Prostate gland (tissue), 2 donors: ENCODE data around the gene GRB10. TPM values are rescaled to one million over a fixed set of nuclear protein-coding genes. Genes with fewer than 3 reads are reported as not detected.

Experiments used
- DNase-seq: peaks from one replicate; pipeline ENCODE4 v3.0.0-alpha.2; 2019; ENCODE audit warnings: low spot score
- H3K27ac ChIP-seq, 2 donors: fragments of 200-600 bp; sonication (generic); 2 replicates each; pipeline ENCODE4 v1.5.1; 2017 to 2019
- H3K27me3 ChIP-seq: fragments of 200-600 bp; sonication (generic); replicated peaks from 2 replicates; pipeline ENCODE4 v1.5.1; 2019; ENCODE audit not compliant: insufficient read depth
- H3K36me3 ChIP-seq, 2 donors: fragments of 200-600 bp; sonication (generic); 1 replicate in 1 of 2; 2 replicates in 1 of 2; pipeline versions ENCODE4 v1.5.1 to v1.8.1; 2017 to 2019
- H3K4me1 ChIP-seq: fragments of 200-600 bp; sonication (generic); replicated peaks from 2 replicates; pipeline ENCODE4 v1.5.1; 2019
- H3K4me3 ChIP-seq, 2 donors: fragments of 200-600 bp; sonication (generic); 2 replicates each; pipeline ENCODE4 v1.5.1; 2017 to 2019
- H3K9me3 ChIP-seq: fragments of 200-600 bp; sonication (generic); 2 replicates; pipeline ENCODE4 v1.5.1; 2017
- CTCF ChIP-seq, 4 experiments: fragments of 200-600 bp in 2 of 4; fragments of 450-650 bp in 2 of 4; sonication (generic) in 2 of 4; IDR thresholded peaks; 1 replicate in 3 of 4; 2 replicates in 1 of 4; pipeline ENCODE4 v1.5.1; 2016 to 2019; ENCODE audit warnings: antibody characterized with exemption in 4 of 4, mild to moderate bottlenecking in 2 of 4, moderate library complexity in 2 of 4
- POLR2A ChIP-seq: fragments of 450-650 bp; IDR thresholded peaks from one replicate; pipeline ENCODE4 v1.6.1; 2016; ENCODE audit warnings: antibody characterized with exemption, mild to moderate bottlenecking
- POLR2AphosphoS5 ChIP-seq: sonication (generic); formaldehyde crosslinking; IDR thresholded peaks from one replicate; pipeline ENCODE4 v1.6.1; 2017; ENCODE audit warnings: antibody characterized with exemption
- WGBS: methylation state at CpG from one replicate; pipeline ENCODE4 v1.1.5; 2018; 5-methylcytosine and 5-hydroxymethylcytosine counted together
- intact Hi-C: fragments of 100-400 bp; cut with DNase I; formaldehyde crosslinking; loops from one replicate; pipeline ENCODE4 v1.14.2; 2022
- total RNA-seq, 2 donors: library from RNA; depleted of rRNA; stranded (reverse); fragments of >200 nt; gene quantifications; one replicate each; pipeline ENCODE4 v1.1.0, GENCODE V29; 2016

The GRB10 gene
- total RNA-seq, 2 donors from 2014 or later = 54.3 to 63.1 TPM

GRCh38 chr7:50591098-50591479, 191.6 kb downstream of the GRB10 start:
- WGBS = 92% methylated on average over 5 of the region's 5 CpGs
- intact Hi-C loops = loop anchor here (10.0 kb wide), 1 partner anchor 474 kb away; no protein-coding TSS in a partner anchor
- Histone ChIP-seq H3K4me1 (no peaks in the 10 kb centered on the region), H3K4me3 (no peak overlapping the region), H3K27ac (no peak overlapping the region), H3K9me3 (no peaks in the 10 kb centered on the region), H3K36me3 (no peaks in the 10 kb centered on the region), H3K27me3 (no peaks in the 10 kb centered on the region)
- TF ChIP-seq POLR2AphosphoS5 = no peak
- no peak for TF ChIP-seq POLR2A
- TF ChIP-seq CTCF (IDR thresholded peaks at IDR 0.05) = no peak
- DNase-seq = no peak

GRCh38 chr7:50590535-50590934, 192.2 kb downstream of the GRB10 start:
- intact Hi-C loops = loop anchor here (10.0 kb wide), 1 partner anchor 474 kb away; no protein-coding TSS in a partner anchor
- no peak for TF ChIP-seq CTCF (IDR thresholded peaks at IDR 0.05)
- no peak for TF ChIP-seq POLR2AphosphoS5
- TF ChIP-seq POLR2A = no peak
- Histone ChIP-seq H3K27ac (no peak overlapping the region), H3K9me3 (no peaks in the 10 kb centered on the region), H3K4me1 (no peaks in the 10 kb centered on the region), H3K27me3 (no peaks in the 10 kb centered on the region), H3K36me3 (no peaks in the 10 kb centered on the region), H3K4me3 (no peak overlapping the region)
- no peak for DNase-seq
- 95% methylated on average over 13 of the region's 13 CpGs for WGBS

GRCh38 chr7:50589364-50589763, 193.3 kb downstream of the GRB10 start:
- 94% methylated on average over 2 of the region's 2 CpGs for WGBS
- intact Hi-C loops = no loop called here
- TF ChIP-seq POLR2AphosphoS5 (no peak), POLR2A (no peak), CTCF (IDR thresholded peaks at IDR 0.05) (no peak)

GRCh38 chr7:50588937-50589336, 193.8 kb downstream of the GRB10 start:
- no peak overlapping the region for H3K27ac ChIP-seq
- no peak for TF ChIP-seq CTCF (IDR thresholded peaks at IDR 0.05)
- no peak for TF ChIP-seq POLR2AphosphoS5
- no peak for TF ChIP-seq POLR2A
- 90% methylated on average over 8 of the region's 8 CpGs for WGBS
- no peaks in the 10 kb centered on the region for H3K36me3 ChIP-seq
- H3K9me3 ChIP-seq = no peaks in the 10 kb centered on the region
- intact Hi-C loops = no loop called here
- no peak overlapping the region for H3K4me3 ChIP-seq
- H3K4me1 ChIP-seq = no peaks in the 10 kb centered on the region
- no peak for DNase-seq
- H3K27me3 ChIP-seq = no peaks in the 10 kb centered on the region

More at GRCh38 chr7:50589364-50589763, 193.3 kb downstream of the GRB10 start:
- Histone ChIP-seq H3K4me1 (no peaks in the 10 kb centered on the region), H3K36me3 (no peaks in the 10 kb centered on the region), H3K9me3 (no peaks in the 10 kb centered on the region), H3K27ac (no peak overlapping the region), H3K27me3 (no peaks in the 10 kb centered on the region), H3K4me3 (no peak overlapping the region)
- no peak for DNase-seq

GRCh38 chr7:50587737-50588136, 195.0 kb downstream of the GRB10 start:
- no peak overlapping the region for H3K4me3 ChIP-seq
- no peaks in the 10 kb centered on the region for H3K27me3 ChIP-seq
- H3K4me1 ChIP-seq = no peaks in the 10 kb centered on the region
- WGBS = 85% methylated on average over 6 of the region's 6 CpGs
- no peak overlapping the region for H3K27ac ChIP-seq
- intact Hi-C loops = no loop called here
- TF ChIP-seq CTCF (IDR thresholded peaks at IDR 0.05) (no peak), POLR2A (no peak), POLR2AphosphoS5 (no peak)
- H3K9me3 ChIP-seq = no peaks in the 10 kb centered on the region
- no peak for DNase-seq
- H3K36me3 ChIP-seq = no peaks in the 10 kb centered on the region
